ENCODE measurements around the gene HMG20B. TPM values are rescaled to one million over a fixed set of nuclear protein-coding genes. Genes with fewer than 3 reads are reported as not detected.

HMG20B gene
- total RNA-seq, 1 experiment from 2014 or later, result 79.9 TPM

DNA sequence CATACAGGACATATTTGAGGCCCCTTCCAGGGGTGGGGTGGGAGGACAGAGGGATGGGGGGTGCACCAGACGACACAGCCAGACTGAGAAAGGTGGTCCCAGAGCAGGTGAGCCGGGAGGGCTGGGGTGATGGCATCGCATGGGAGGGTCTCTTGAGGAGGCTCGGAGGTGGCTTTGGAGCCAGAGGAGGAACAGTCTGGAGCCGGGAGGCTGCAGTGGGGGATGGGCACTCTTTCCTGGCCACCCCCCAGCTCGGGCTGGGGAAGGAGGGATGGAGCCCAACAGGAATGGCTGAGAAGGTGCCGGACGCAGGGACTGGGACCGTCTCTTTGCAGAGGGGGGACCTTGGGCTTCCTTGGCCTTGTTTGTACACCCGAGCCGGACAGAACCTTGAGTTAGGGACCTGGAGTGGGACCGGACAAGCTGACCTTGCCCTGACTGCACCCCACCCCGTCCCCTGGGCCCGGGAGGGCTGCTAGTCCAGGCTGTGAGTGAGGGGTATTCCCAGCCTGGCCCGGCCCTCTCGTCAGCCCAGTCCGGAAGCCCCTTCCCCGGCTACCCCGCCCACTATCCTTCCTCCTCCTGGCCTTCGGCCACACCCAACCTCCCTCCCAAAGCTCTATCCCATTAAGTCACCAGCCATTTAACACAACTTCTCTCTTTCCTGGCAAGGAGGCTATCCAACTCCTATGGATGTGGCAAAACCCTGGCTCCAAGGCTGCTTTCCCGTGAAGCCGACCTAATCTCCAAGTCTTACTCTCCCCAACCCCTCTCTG is 34.7 kb downstream of the HMG20B start:
- DNase-seq (ENCODE audit: low read depth), result peak; percentile 70

DNA sequence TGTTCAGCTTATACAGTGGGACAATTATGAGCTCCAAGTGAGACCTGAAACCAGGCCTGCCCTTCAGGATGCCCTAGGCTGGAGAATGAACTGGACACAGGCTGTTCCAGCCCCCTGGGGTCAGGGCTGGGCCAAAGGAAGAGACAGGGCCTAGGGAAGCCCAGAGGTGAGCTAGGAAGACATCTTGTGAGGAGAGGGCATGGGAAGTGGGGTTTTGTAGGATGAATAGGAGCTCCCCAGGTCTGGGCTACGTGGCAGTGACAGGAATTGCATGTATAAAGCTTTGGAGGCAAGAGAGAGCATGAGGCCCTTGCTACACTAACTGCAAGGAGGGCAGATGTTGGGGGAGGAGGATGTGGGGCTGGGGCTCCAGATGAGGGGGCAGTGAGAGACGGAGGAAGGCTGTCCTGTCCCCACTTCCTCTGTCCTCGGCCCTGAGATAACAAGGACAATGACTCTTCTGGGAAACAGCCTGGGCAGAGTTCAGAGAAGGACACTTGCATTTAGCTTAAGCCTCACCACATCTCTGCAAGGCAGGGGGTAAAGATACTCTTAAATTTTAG is 35.4 kb downstream of the HMG20B start:
- DNase-seq (ENCODE audit: low read depth), result no peak

GRCh38 chr19:3608750-3609322 is 36.1 kb downstream of the HMG20B start:
- no peak for DNase-seq (ENCODE audit: low read depth)

DNA sequence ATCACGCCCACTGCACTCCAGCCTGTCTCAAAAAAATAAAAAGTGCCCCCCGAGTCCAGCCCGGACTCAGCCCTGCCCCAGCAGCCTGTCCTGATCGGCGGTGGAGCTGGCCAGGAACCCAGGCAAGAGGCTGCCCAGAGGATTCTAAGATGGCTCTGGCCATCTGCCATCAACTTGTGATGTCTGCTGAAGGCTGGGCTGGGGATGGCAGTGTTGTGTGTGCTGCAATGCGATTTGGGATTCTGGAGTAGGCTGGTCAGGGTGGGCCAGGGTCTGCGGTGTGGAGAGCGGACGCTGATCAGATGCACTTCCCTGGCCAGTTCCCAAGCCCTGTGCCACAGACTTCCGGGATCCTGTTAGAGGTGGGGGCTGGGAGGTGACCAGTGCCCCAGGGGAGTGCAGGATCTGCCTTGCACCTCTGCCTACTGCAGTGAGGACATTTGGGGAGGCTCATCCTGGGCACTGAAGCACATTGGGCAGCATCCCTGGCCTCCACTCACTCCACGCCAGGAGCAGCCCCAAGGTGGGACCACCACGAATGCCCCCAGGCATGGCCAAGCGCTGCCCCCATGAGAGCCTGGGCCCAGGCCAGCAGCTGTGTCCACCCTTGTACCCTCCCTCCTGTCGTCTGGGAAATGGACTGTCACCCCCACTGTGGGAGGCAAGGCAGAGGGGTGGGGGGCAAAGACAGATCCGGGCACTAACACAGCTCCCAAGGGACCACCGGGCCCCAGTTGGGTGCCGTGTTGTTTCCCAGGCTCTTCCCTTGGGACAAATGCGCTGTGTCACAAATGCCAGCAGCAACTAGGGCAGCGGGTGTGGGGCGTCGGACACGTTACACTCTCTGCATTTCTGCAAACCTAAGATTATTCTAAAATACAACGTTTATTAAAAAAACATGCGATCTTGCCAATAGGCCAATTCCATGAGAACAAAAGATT is 37.3 kb downstream of the HMG20B start:
- no peak for DNase-seq (ENCODE audit: low read depth)

GRCh38 chr19:3610745-3611717 is 38.3 kb downstream of the HMG20B start:
- no peak for DNase-seq (ENCODE audit: low read depth)

DNA sequence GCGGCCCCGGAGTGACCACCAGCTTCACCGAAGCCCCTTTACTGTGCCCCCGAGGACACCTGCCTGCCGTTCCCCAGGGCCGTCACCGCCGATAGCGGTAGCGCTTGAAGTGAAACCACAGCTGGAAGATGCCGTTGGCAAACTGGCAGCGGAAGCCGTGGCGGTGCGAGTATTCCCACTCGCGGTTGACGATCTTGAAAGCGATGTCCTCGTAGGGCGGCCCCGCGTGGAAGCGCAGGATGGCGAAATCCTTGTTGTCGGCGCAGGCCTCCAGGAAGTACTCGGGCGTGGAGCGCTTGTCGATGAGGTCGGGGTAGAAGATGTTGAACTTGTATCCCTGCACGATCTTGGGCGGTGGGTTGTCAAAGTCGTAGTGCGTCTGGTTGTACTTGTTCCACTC is 39.1 kb downstream of the HMG20B start:
- DNase-seq (ENCODE audit: low read depth), result no peak

- DNase-seq (ENCODE audit: low read depth), result no peak
Measured at GRCh38 chr19:3612330-3612729, 39.6 kb downstream of the HMG20B start.

- DNase-seq (ENCODE audit: low read depth), result no peak
Measured at GRCh38 chr19:3612901-3613741, 40.4 kb downstream of the HMG20B start.

DNA sequence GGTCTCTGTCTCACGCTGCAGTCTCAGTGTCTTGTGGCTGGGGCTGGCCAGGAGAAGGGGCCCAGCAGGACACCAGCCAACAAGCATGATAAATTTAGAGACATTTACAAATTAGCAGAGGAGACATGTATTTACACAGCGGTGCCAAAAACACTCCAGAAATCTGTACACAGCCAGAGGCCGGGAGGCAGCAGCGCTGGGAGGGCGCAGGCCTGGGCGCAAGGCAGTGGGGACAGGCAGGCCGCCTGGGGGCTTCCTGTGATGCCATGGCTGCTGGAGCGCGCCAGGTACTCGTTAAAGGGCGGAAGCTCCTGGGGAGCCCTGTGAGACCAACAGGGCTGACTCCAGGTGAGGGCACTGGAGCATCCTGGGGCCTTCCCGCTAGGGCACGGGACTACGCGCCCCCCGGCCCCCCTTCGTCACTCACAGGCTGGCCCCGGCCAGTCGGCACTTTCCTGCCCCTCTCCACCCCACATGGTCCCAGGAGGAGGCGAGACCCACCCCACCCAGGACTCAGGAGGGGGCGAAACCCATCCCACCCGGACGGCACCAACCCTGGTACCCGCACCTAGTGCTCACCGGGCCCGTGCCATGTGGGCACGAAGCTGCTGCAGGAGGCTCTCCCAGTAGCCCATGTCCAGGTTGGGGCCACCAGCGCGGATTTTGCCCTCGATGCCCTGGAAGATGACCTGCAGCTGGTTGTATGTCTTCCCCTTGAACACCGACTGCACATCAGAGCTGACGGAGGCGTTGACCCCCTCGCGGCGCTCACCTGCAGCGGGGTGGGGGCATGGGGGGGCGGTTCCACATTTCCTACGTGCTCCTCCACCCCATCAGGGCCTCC is 41.3 kb downstream of the HMG20B start:
- no peak for DNase-seq (ENCODE audit: low read depth)

GRCh38 chr19:3614858-3615505 is 42.2 kb downstream of the HMG20B start:
- DNase-seq (ENCODE audit: low read depth), result no peak

DNA sequence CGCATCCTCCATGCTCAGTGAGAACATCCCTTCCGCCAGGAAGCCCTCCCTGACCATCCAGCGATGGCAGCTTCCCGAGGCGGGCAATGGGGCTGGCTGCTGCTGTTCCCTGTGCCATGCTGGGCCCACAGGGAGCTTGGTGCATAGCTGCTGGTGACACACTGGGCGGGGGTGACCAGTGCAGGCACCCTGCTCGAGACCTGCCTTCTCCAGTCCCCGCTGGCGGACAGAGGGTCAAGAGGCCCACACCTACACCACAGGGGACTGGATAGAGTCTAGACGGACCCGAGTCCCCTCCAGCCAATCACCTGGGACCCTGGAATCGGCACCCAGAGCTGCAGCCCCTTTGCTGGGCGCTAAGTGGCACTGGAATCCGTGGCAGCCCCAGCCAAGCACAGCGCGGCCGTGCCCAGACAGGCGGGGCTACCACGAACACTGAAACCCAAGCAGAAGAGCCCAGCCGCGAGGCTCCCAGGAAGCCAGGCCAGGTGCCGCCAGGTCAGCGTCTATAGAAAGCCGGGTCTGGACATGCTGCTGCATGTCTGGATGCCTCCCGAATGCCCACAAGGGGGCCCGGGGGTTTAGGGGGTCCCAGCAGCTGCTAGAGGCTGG is 42.9 kb downstream of the HMG20B start:
- no peak for DNase-seq (ENCODE audit: low read depth)

GRCh38 chr19:3617463-3617862 is 44.7 kb downstream of the HMG20B start:
- DNase-seq (ENCODE audit: low read depth), result no peak

GRCh38 chr19:3618144-3618810 is 45.5 kb downstream of the HMG20B start:
- DNase-seq (ENCODE audit: low read depth), result peak; percentile 65

- DNase-seq (ENCODE audit: low read depth), result no peak
Measured at GRCh38 chr19:3618811-3619630, 46.3 kb downstream of the HMG20B start.

- no peak for DNase-seq (ENCODE audit: low read depth)
Measured at GRCh38 chr19:3619631-3620012, 46.9 kb downstream of the HMG20B start.

DNA sequence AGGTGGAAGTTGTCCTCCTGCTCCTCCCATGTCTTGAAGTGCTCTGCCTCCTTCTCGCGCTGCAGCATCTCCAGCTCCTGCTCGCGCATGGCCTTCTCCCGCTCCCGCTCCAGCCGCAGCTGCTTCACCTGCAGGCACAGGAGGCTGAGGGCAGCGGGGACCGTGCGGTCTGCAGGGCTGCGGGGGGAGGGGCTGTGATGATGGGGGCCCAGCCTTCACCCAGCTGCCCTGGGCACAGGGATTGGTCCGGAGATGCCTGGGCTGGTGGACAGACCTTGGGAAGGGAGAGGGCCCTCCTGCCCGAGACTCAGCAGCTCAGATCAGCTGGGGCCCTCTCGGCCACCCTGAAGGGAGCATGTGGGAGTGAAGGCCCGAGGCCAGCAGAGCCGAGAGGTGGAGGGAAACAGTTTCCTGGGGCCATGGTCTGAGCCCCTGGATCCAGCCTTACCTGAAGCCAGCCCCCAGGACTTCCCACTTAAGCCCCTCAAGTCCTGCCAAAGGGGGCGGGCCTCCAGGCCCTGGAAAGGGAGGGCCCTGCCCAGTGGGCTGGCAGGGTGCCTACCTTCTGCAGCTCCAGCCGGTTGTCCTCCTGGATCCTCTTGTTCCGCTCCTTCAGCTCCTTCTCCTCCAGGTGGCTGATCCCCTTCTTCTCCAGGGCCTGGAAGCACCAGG is 47.5 kb downstream of the HMG20B start:
- no peak for DNase-seq (ENCODE audit: low read depth)
